Astrocyte of the cerebellum (primary cell): ENCODE results near the gene ABHD17A.

ENCODE experiments used
- DNase-seq: peaks from one replicate; pipeline ENCODE4 v3.0.0-alpha.2; 2011; ENCODE audit warnings: low read depth
- H3K4me3 ChIP-seq: 2 replicates; pipeline ENCODE4 v1.5.1; 2011; ENCODE audit warnings: mild to moderate bottlenecking, low read depth, low read length, moderate library complexity
- CTCF ChIP-seq: IDR thresholded peaks from 2 replicates; pipeline ENCODE4 v1.5.1; 2012; ENCODE audit warnings: low read length, low read depth, moderate library complexity, mild to moderate bottlenecking; ENCODE audit errors: missing control alignments
- in situ Hi-C: cut with HindIII; loops from 2 replicates; pipeline ENCODE4 v1.10.0; 2017; ENCODE audit warnings: low sequenced_read_pairs

Gene ABHD17A

GRCh38 chr19:1918975-1919374 is 33.7 kb upstream of the ABHD17A start:
- in situ Hi-C loops, result no loop called here
- DNase-seq, result no peak
- H3K4me3 ChIP-seq, result no peak overlapping the region
- TF ChIP-seq CTCF, result no peak

GRCh38 chr19:1917926-1918325 is 32.6 kb upstream of the ABHD17A start:
- H3K4me3 ChIP-seq, result no peak overlapping the region
- in situ Hi-C loops, result no loop called here
- DNase-seq, result no peak
- no peak for TF ChIP-seq CTCF

- DNase-seq, result no peak
- no peak for TF ChIP-seq CTCF
- in situ Hi-C loops, result no loop called here
- no peak overlapping the region for H3K4me3 ChIP-seq
Measured at GRCh38 chr19:1917146-1917545, 31.9 kb upstream of the ABHD17A start.

- no peak for TF ChIP-seq CTCF
- in situ Hi-C loops, result no loop called here
- no peak for DNase-seq
- H3K4me3 ChIP-seq, result no peak overlapping the region
Measured at GRCh38 chr19:1914826-1915341, 29.6 kb upstream of the ABHD17A start.

- no peak for TF ChIP-seq CTCF
- no peak for DNase-seq
- no peak overlapping the region for H3K4me3 ChIP-seq
- in situ Hi-C loops, result no loop called here
Measured at GRCh38 chr19:1913781-1914577, 28.7 kb upstream of the ABHD17A start.

GRCh38 chr19:1912760-1913505 is 27.6 kb upstream of the ABHD17A start:
- DNase-seq, result no peak
- TF ChIP-seq CTCF, result no peak
- no peak overlapping the region for H3K4me3 ChIP-seq
- in situ Hi-C loops, result no loop called here
